Natural killer cell (primary cell): ENCODE data around the gene NFAT5. TPM values are rescaled to one million over a fixed set of nuclear protein-coding genes. Genes with fewer than 3 reads are reported as not detected.

Experiments
- ATAC-seq, 3 donors: fragments of 150-1000 bp in 2 of 3; fragments of 200-7000 bp in 1 of 3; cut with Tn5 transposase; 1 replicate in 1 of 3; 2 replicates in 2 of 3; pipeline ENCODE4 v1.10.0; 2021; ENCODE audit warnings: mild to moderate bottlenecking in 2 of 3, moderate library complexity in 2 of 3
- DNase-seq, 2 donors: peaks; one replicate each; pipeline versions ENCODE4 v3.0.0 to v3.0.0-alpha.2; 2013 to 2021; ENCODE audit warnings: mixed read lengths in 1 of 2
- H3K27ac ChIP-seq: one replicate; pipeline ENCODE4 v1.5.1; 2013; ENCODE audit warnings: mild to moderate bottlenecking, low read length
- H3K27me3 ChIP-seq: one replicate; pipeline ENCODE4 v1.6.1; 2013; ENCODE audit warnings: low read length; ENCODE audit not compliant: control insufficient read depth, insufficient read depth
- H3K36me3 ChIP-seq: one replicate; pipeline ENCODE4 v1.6.1; 2013; ENCODE audit warnings: low read length; ENCODE audit not compliant: control insufficient read depth, insufficient read depth
- H3K4me1 ChIP-seq: one replicate; pipeline ENCODE4 v1.6.1; 2013; ENCODE audit warnings: low read length; ENCODE audit not compliant: control insufficient read depth, insufficient read depth
- H3K4me3 ChIP-seq: one replicate; pipeline ENCODE4 v1.5.1; 2013; ENCODE audit warnings: low read length
- H3K9me3 ChIP-seq: one replicate; pipeline ENCODE4 v1.6.1; 2013; ENCODE audit warnings: low read length; ENCODE audit not compliant: control insufficient read depth, insufficient read depth
- H3K27ac Mint-ChIP-seq, 2 donors: one replicate each; pipeline ENCODE4 v1.8.0; 2022; ENCODE audit warnings: mild to moderate bottlenecking in 2 of 2, mixed read lengths in 2 of 2, moderate library complexity in 1 of 2
- H3K27me3 Mint-ChIP-seq, 2 donors: one replicate each; pipeline ENCODE4 v1.8.0; 2022; ENCODE audit warnings: low read depth in 2 of 2, mixed read lengths in 2 of 2
- H3K36me3 Mint-ChIP-seq: one replicate; pipeline ENCODE4 v1.8.0; 2022; ENCODE audit warnings: mixed read lengths
- H3K4me1 Mint-ChIP-seq, 2 donors: one replicate each; pipeline ENCODE4 v1.8.0; 2022; ENCODE audit warnings: mixed read lengths in 2 of 2
- H3K4me3 Mint-ChIP-seq: one replicate; pipeline ENCODE4 v1.8.0; 2022; ENCODE audit warnings: mild to moderate bottlenecking, moderate library complexity, mixed read lengths
- H3K9me3 Mint-ChIP-seq, 2 donors: one replicate each; pipeline ENCODE4 v1.8.0; 2022; ENCODE audit warnings: mixed read lengths in 2 of 2
- CTCF ChIP-seq: fragments of 200-600 bp; IDR thresholded peaks from one replicate; pipeline ENCODE4 v1.8.0; 2022; ENCODE audit warnings: antibody characterized with exemption
- WGBS: methylation state at CpG from one replicate; pipeline ENCODE4 v1.1.7; 2013; ENCODE audit warnings: missing lambda C conversion rate; ENCODE audit not compliant: insufficient coverage; 5-methylcytosine and 5-hydroxymethylcytosine counted together
- intact Hi-C: fragments of 100-400 bp; cut with micrococcal nuclease; formaldehyde crosslinking; loops from one replicate; pipeline ENCODE4 v1.14.2; 2022
- total RNA-seq, 4 donors: library from RNA; stranded (reverse); fragments of 120-200 nt in 1 of 4; gene quantifications; one replicate each; pipeline versions ENCODE4 v1.2.3 to v1.2.4, GENCODE V29; 2013 to 2022

The NFAT5 gene
- total RNA-seq, 3 donors from 2014 or later (not counting 1 experiment from before 2014, with no cell fraction given) = 70.0 to 73.6 (median 70.6) TPM

GRCh38 chr16:69593751-69594255 lies 28.0 kb downstream of the NFAT5 start:
- Mint-ChIP-seq H3K36me3 (no peaks in the 10 kb centered on the region), H3K4me3 (no peak overlapping the region), H3K27me3 (no peaks in the 10 kb centered on the region), H3K9me3 (no peaks in the 10 kb centered on the region), H3K4me1 (peaks cover 23 to 31% of the 10 kb centered on the region in 2 donors), H3K27ac (no peak overlapping the region)
- no peak for TF ChIP-seq CTCF
- DNase-seq (no peak), ATAC-seq (no peak)
- Histone ChIP-seq H3K4me1 (peaks cover 2% of the 10 kb centered on the region), H3K36me3 (no peaks in the 10 kb centered on the region), H3K27me3 (no peaks in the 10 kb centered on the region), H3K9me3 (no peaks in the 10 kb centered on the region), H3K27ac (no peak overlapping the region), H3K4me3 (no peak overlapping the region)
- intact Hi-C loops = no loop called here
- WGBS = 100% methylated on average over 2 of the region's 4 CpGs

GRCh38 chr16:69595127-69596036 lies 29.6 kb downstream of the NFAT5 start:
- Mint-ChIP-seq H3K27me3 (no peaks in the 10 kb centered on the region), H3K4me3 (no peak overlapping the region), H3K9me3 (no peaks in the 10 kb centered on the region), H3K4me1 (peaks cover 30 to 31% of the 10 kb centered on the region in 2 donors), H3K27ac (no peak overlapping the region), H3K36me3 (no peaks in the 10 kb centered on the region)
- ATAC-seq (no peak), DNase-seq (no peak)
- no peaks in the 10 kb centered on the region for H3K9me3 ChIP-seq
- no peaks in the 10 kb centered on the region for H3K36me3 ChIP-seq
- 84% methylated on average over 8 of the region's 8 CpGs for WGBS
- H3K4me1 ChIP-seq = peaks cover 2% of the 10 kb centered on the region
- H3K4me3 ChIP-seq = no peak overlapping the region
- no peaks in the 10 kb centered on the region for H3K27me3 ChIP-seq
- TF ChIP-seq CTCF = no peak
- no peak overlapping the region for H3K27ac ChIP-seq
- intact Hi-C loops = no loop called here

GRCh38 chr16:69596801-69597200 lies 31.0 kb downstream of the NFAT5 start:
- H3K27ac ChIP-seq = no peak overlapping the region
- no peaks in the 10 kb centered on the region for H3K36me3 ChIP-seq
- no peaks in the 10 kb centered on the region for H3K27me3 ChIP-seq
- H3K9me3 ChIP-seq = no peaks in the 10 kb centered on the region
- no peak overlapping the region for H3K4me3 ChIP-seq
- Mint-ChIP-seq H3K27ac (no peak overlapping the region), H3K27me3 (no peaks in the 10 kb centered on the region), H3K36me3 (no peaks in the 10 kb centered on the region), H3K4me3 (no peak overlapping the region), H3K9me3 (no peaks in the 10 kb centered on the region), H3K4me1 (peaks cover 31 to 37% of the 10 kb centered on the region in 2 donors)
- no peak for TF ChIP-seq CTCF
- ATAC-seq (no peak), DNase-seq (no peak)
- peaks cover 2% of the 10 kb centered on the region for H3K4me1 ChIP-seq
- intact Hi-C loops = no loop called here
